IMR-90 (cell line): ENCODE measurements around the gene GLS. TPM values are rescaled to one million over a fixed set of nuclear protein-coding genes. Genes with fewer than 3 reads are reported as not detected.
A peak's percentile ranks its signal among the peaks of the same experiment; 100 is the strongest.

ENCODE experiments used
- ATAC-seq: fragments of 200-7000 bp; cut with Tn5 transposase; 2 replicates; pipeline ENCODE4 v1.9.1; 2020; ENCODE audit warnings: low read depth, mild to moderate bottlenecking, moderate library complexity
- BruUV-seq: library from RNA; stranded (reverse); fragments of 400-500 nt; replicated peaks from 2 replicates; lab custom pipeline; 2021; lab: Mats Ljungman, UMichigan
- CTCF ChIA-PET: fragments of 300-600 bp; formaldehyde crosslinking; extraction: SDS; loops from one replicate; lab custom pipeline; 2021; ENCODE audit warnings: antibody characterized with exemption; lab: Yijun Ruan, JAX
- POLR2A ChIA-PET: fragments of 300-600 bp; sonication (Branson Sonifier 250); formaldehyde crosslinking; loops from one replicate; lab custom pipeline; 2022; ENCODE audit warnings: antibody characterized with exemption; ENCODE audit not compliant: unreplicated experiment; lab: Charles Lee
- DNase-seq: peaks from one replicate; pipeline ENCODE4 v3.0.0; 2013
- H2AFZ ChIP-seq: replicated peaks from 2 replicates; pipeline ENCODE3; 2013; ENCODE audit warnings: low read length, mild to moderate bottlenecking; ENCODE audit not compliant: poor library complexity
- H2AK5ac ChIP-seq: 2 replicates; pipeline ENCODE4 v1.6.1; 2013; ENCODE audit warnings: low read depth, low read length, inconsistent platforms
- H2AK9ac ChIP-seq: replicated peaks from 2 replicates; pipeline ENCODE3; 2013; ENCODE audit warnings: mild to moderate bottlenecking, low read depth, low read length, moderate library complexity; ENCODE audit not compliant: poor library complexity
- H2BK120ac ChIP-seq: 2 replicates; pipeline ENCODE4 v1.6.1; 2013; ENCODE audit warnings: low read depth, low read length, inconsistent platforms
- H2BK15ac ChIP-seq: 3 replicates; pipeline ENCODE4 v1.6.1; 2013; ENCODE audit warnings: low read depth, low read length, inconsistent platforms
- H2BK20ac ChIP-seq: 2 replicates; pipeline ENCODE4 v1.6.1; 2013; ENCODE audit warnings: low read depth, mild to moderate bottlenecking, inconsistent platforms, low read length, moderate library complexity
- H2BK5ac ChIP-seq: 2 replicates; pipeline ENCODE4 v1.6.1; 2013; ENCODE audit warnings: mild to moderate bottlenecking, low read depth, low read length, inconsistent platforms; ENCODE audit not compliant: poor library complexity, severe bottlenecking
- H3K14ac ChIP-seq: replicated peaks from 2 replicates; pipeline ENCODE4 v1.6.1; 2013; ENCODE audit warnings: low read depth, low read length, inconsistent platforms
- H3K18ac ChIP-seq: 2 replicates; pipeline ENCODE4 v1.6.1; 2013; ENCODE audit warnings: low read depth, low read length, control low read depth
- H3K23ac ChIP-seq: 2 replicates; pipeline ENCODE4 v1.6.1; 2013; ENCODE audit warnings: low read depth, low read length, inconsistent platforms
- H3K27ac ChIP-seq: 2 replicates; pipeline ENCODE4 v1.5.1; 2013; ENCODE audit warnings: mild to moderate bottlenecking, control low read depth, low read length; ENCODE audit not compliant: insufficient read depth
- H3K27me3 ChIP-seq: 2 replicates; pipeline ENCODE4 v1.6.1; 2013; ENCODE audit warnings: low read length; ENCODE audit not compliant: control insufficient read depth, insufficient read depth
- H3K36me3 ChIP-seq: 2 replicates; pipeline ENCODE4 v1.6.1; 2013; ENCODE audit warnings: low read length, mixed read lengths; ENCODE audit not compliant: control insufficient read depth, insufficient read depth
- H3K4ac ChIP-seq: 2 replicates; pipeline ENCODE4 v1.6.1; 2013; ENCODE audit warnings: low read depth, low read length, inconsistent platforms
- H3K4me1 ChIP-seq: 2 replicates; pipeline ENCODE4 v1.6.1; 2013; ENCODE audit warnings: low read length, mixed read lengths; ENCODE audit not compliant: control insufficient read depth, insufficient read depth
- H3K4me2 ChIP-seq: 2 replicates; pipeline ENCODE4 v1.6.1; 2013; ENCODE audit warnings: low read depth, mild to moderate bottlenecking, control low read depth, low read length, moderate library complexity
- H3K4me3 ChIP-seq: 2 replicates; pipeline ENCODE4 v1.5.1; 2013; ENCODE audit warnings: low read depth, mild to moderate bottlenecking, control low read depth, low read length, moderate library complexity; ENCODE audit not compliant: insufficient read depth
- H3K56ac ChIP-seq: 2 replicates; pipeline ENCODE4 v1.6.1; 2013; ENCODE audit warnings: low read length, inconsistent platforms; ENCODE audit not compliant: insufficient read depth; ENCODE audit errors: extremely low read depth
- H3K79me1 ChIP-seq, 2 experiments: 2 replicates each; pipeline ENCODE4 v1.6.1; 2013; ENCODE audit warnings: low read length in 2 of 2, inconsistent platforms in 1 of 2, low read depth in 1 of 2
- H3K9ac ChIP-seq: 2 replicates; pipeline ENCODE4 v1.6.1; 2013; ENCODE audit warnings: low read depth, low read length, control low read depth
- H3K9me1 ChIP-seq: 2 replicates; pipeline ENCODE4 v1.6.1; 2013; ENCODE audit warnings: low read length, inconsistent platforms; ENCODE audit not compliant: insufficient read depth
- H3K9me3 ChIP-seq: 2 replicates; pipeline ENCODE4 v1.6.1; 2013; ENCODE audit warnings: low read length; ENCODE audit not compliant: control insufficient read depth, insufficient read depth
- H4K20me1 ChIP-seq: 2 replicates; pipeline ENCODE4 v1.6.1; 2013; ENCODE audit warnings: low read length, inconsistent platforms; ENCODE audit not compliant: insufficient read depth
- H4K5ac ChIP-seq: 2 replicates; pipeline ENCODE4 v1.6.1; 2013; ENCODE audit warnings: mild to moderate bottlenecking, low read depth, low read length, control low read depth
- H4K8ac ChIP-seq, 2 experiments: 2 replicates each; pipeline ENCODE4 v1.6.1; 2013; ENCODE audit warnings: low read depth in 2 of 2, low read length in 2 of 2, control low read depth in 1 of 2, inconsistent platforms in 1 of 2
- H4K91ac ChIP-seq: 2 replicates; pipeline ENCODE4 v1.6.1; 2013; ENCODE audit warnings: low read depth, low read length, inconsistent platforms; ENCODE audit not compliant: insufficient read depth
- CHD1 ChIP-seq: IDR thresholded peaks from 2 replicates; pipeline ENCODE4 v1.6.1; 2012; ENCODE audit warnings: low read depth, low read length, improper control_type of control experiment
- MAFK ChIP-seq: IDR thresholded peaks from 2 replicates; pipeline ENCODE4 v1.6.1; 2012; ENCODE audit warnings: low read depth, low read length, improper control_type of control experiment
- RAD21 ChIP-seq: IDR thresholded peaks from 2 replicates; pipeline ENCODE4 v1.6.1; 2012; ENCODE audit warnings: low read length, improper control_type of control experiment
- USF2 ChIP-seq: fragments of 150-350 bp; IDR thresholded peaks from 2 replicates; pipeline ENCODE4 v1.6.1; 2017; ENCODE audit warnings: mild to moderate bottlenecking, antibody characterized with exemption, low read length, low read depth
- WGBS, 2 experiments: methylation state at CpG; one replicate each; pipeline versions ENCODE4 v1.1.5 to v1.1.7; 2013; ENCODE audit warnings: missing lambda C conversion rate in 2 of 2; ENCODE audit not compliant: insufficient read length in 1 of 2; ENCODE audit errors: extremely low coverage in 2 of 2; 5-methylcytosine and 5-hydroxymethylcytosine counted together
- dilution Hi-C: fragments of 300-500 bp; cut with HindIII; formaldehyde crosslinking; loops from one replicate; pipeline ENCODE4 v1.14.3; 2018; ENCODE audit warnings: low sequenced_read_pairs; ENCODE audit not compliant: unreplicated experiment
- in situ Hi-C: fragments of 300-500 bp; cut with MboI; formaldehyde crosslinking; loops from 3 replicates; pipeline ENCODE4 v1.14.3; 2019; ENCODE audit warnings: low sequenced_read_pairs, inconsistent platforms, mixed read lengths
- intact Hi-C: fragments of 100-400 bp; cut with micrococcal nuclease; formaldehyde crosslinking; loops from 2 replicates; pipeline ENCODE4 v1.10.0; 2022
- polyA plus RNA-seq, 3 experiments: library from polyadenylated mRNA; depleted of rRNA; stranded (reverse); fragments of >200 nt; gene quantifications; 2 replicates each; pipeline ENCODE4 v1.2.3, GENCODE V29; 2012; ENCODE audit warnings: low replicate concordance in 1 of 3
- total RNA-seq: library from RNA; depleted of rRNA; stranded (reverse); fragments of >200 nt; gene quantifications from 2 replicates; pipeline ENCODE4 v1.2.3, GENCODE V29; 2012

The GLS gene
- total and polyA plus RNA-seq, 2 of the 4 experiments (the other 2 are of a cell fraction) = 87.5 to 130 TPM

DNA sequence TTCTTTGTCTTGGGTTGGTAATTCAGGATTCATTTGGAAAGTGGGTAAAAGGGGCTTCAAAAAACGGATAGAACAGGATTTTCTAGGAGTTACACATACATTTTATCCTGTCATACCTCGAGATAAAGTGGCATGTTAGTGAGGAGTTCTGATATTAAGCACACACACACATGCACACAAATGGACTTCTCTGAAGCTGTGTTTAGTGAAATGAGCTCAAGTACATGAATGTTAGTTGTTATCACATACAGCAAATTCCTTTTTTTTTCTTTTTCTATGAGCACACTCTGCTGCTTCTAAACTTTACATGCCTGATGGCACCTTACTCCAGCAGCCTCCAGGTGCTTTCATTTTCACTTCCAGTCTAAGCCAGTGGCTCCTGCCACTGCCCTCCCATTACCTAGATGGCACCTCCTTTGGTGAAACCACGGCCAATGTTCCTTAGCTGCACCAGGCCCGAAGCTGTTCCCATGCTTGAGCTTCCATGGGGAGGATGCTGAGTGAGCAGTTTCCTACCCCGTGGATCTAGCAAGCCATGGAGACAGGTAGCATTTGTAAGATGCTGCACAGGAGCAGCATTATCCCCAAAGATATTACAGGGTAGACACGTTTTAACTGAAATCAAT lies 83.7 kb downstream of the GLS start:
- Histone ChIP-seq H2AFZ (no peak overlapping the region), H3K23ac (no peak overlapping the region), H3K9ac (no peak overlapping the region), H2BK5ac (no peak overlapping the region), H4K20me1 (no peaks in the 10 kb centered on the region), H4K91ac (no peak overlapping the region), H2AK5ac (no peak overlapping the region), H3K56ac (no peak overlapping the region), H3K4me1 (no peaks in the 10 kb centered on the region), H3K4ac (no peak overlapping the region), H3K9me1 (0 out of 2 replicates have a peak, but pooled peaks cover 3% of the 10 kb centered on the region), H4K8ac (no peak overlapping the region), H3K27ac (no peak overlapping the region), H3K27me3 (no peaks in the 10 kb centered on the region), H2BK120ac (no peak overlapping the region), H3K36me3 (peaks cover 19% of the 10 kb centered on the region), H2AK9ac (no peak overlapping the region), H3K14ac (no peak overlapping the region), H3K9me3 (no peaks in the 10 kb centered on the region), H3K4me3 (no peak overlapping the region), H3K79me1 (0 out of 4 replicates have a peak, but pooled peaks cover 0 to 3% of the 10 kb centered on the region in 2 experiments), H2BK15ac (no peak overlapping the region), H2BK20ac (no peak overlapping the region), H4K5ac (no peak overlapping the region), H3K4me2 (no peak overlapping the region), H3K18ac (no peak overlapping the region)
- BruUV-seq = TSS peak; percentile 52
- intact Hi-C loops (no loop called here), dilution Hi-C loops (no loop called here), in situ Hi-C loops (no loop called here)
- TF ChIP-seq CHD1 (no peak), MAFK (0 out of 2 replicates have a peak, but pooled peaks have one; percentile 25), RAD21 (no peak), USF2 (no peak)
- DNase-seq (no peak), ATAC-seq (no peak)
- ChIA-PET POLR2A (no interaction called here), CTCF (interaction anchor here (1.2 kb wide), 1 partner anchor 76 kb away, joined by 3 read pairs; no protein-coding TSS in a partner anchor)
- WGBS, 2 experiments = no CpG with 5 or more reads among the region's 6 CpGs
